ENCODE results near the gene MAN1B1. TPM values are rescaled to one million over a fixed set of nuclear protein-coding genes. Genes with fewer than 3 reads are reported as not detected.

MAN1B1 gene
- polyA plus RNA-seq, 1 donor (not counting 4 experiments of a cell fraction or from before 2014, with no cell fraction given): 34.3 TPM

GRCh38 chr9:137128862-137129455 is 42.2 kb downstream of the MAN1B1 start:
- Histone ChIP-seq H3K4me2 (ENCODE audit: control insufficient read depth, extremely low read depth, insufficient read depth, low read depth, low read length) (peak overlapping the region; percentile 92), H3K4me1 (ENCODE audit: control insufficient read depth, extremely low read depth, insufficient read depth, low read length) (peaks cover 15% of the 10 kb centered on the region), H3K79me2 (ENCODE audit: control insufficient read depth, insufficient read depth, low read length) (peaks cover 31% of the 10 kb centered on the region), H2AFZ (ENCODE audit: control insufficient read depth, low read length) (peak overlapping the region; percentile 94), H3K4me3 (ENCODE audit: control insufficient read depth in 2 of 3, extremely low read depth in 1 of 3, insufficient read depth in 2 of 3, low read depth in 1 of 3, low read length in 3 of 3) (peak overlapping the region; percentile 57 to 88 (median 86)), H3K9ac (ENCODE audit: control insufficient read depth, extremely low read depth, insufficient read depth, low read length) (peak overlapping the region; percentile 80), H3K27ac (ENCODE audit: control insufficient read depth, insufficient read depth, low read length) (peak overlapping the region; percentile 56), H3K36me3 (ENCODE audit: control insufficient read depth in 2 of 2, extremely low read depth in 1 of 2, insufficient read depth in 2 of 2, low read length in 2 of 2) (no peaks in the 10 kb centered on the region), H3K9me1 (ENCODE audit: control insufficient read depth, extremely low read depth, insufficient read depth, low read length) (no peaks in the 10 kb centered on the region), H3K9me3 (ENCODE audit: control insufficient read depth, low read depth, low read length) (no peaks in the 10 kb centered on the region), H3K27me3 (ENCODE audit: control insufficient read depth, extremely low read depth, insufficient read depth, low read length) (no peaks in the 10 kb centered on the region), H4K20me1 (ENCODE audit: control insufficient read depth, extremely low read depth, insufficient read depth, low read length) (no peaks in the 10 kb centered on the region)
- FAIRE-seq (no peak), DNase-seq (ENCODE audit: low read depth, low spot score) (no peak)
- dilution Hi-C loops (cut with MboI; ENCODE audit: extremely low pct_ligation_motif_present, low sequenced_read_pairs): no loop called here
- TF ChIP-seq EZH2 (IDR thresholded peaks at IDR 0.05; ENCODE audit: low read length): no peak
- TF ChIP-seq, protein P1, sequence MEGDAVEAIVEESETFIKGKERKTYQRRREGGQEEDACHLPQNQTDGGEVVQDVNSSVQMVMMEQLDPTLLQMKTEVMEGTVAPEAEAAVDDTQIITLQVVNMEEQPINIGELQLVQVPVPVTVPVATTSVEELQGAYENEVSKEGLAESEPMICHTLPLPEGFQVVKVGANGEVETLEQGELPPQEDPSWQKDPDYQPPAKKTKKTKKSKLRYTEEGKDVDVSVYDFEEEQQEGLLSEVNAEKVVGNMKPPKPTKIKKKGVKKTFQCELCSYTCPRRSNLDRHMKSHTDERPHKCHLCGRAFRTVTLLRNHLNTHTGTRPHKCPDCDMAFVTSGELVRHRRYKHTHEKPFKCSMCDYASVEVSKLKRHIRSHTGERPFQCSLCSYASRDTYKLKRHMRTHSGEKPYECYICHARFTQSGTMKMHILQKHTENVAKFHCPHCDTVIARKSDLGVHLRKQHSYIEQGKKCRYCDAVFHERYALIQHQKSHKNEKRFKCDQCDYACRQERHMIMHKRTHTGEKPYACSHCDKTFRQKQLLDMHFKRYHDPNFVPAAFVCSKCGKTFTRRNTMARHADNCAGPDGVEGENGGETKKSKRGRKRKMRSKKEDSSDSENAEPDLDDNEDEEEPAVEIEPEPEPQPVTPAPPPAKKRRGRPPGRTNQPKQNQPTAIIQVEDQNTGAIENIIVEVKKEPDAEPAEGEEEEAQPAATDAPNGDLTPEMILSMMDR (optimal IDR thresholded peaks at IDR 0.05 in 1 of 3, IDR thresholded peaks at IDR 0.05 in 1 of 3, conservative IDR thresholded peaks at IDR 0.05 in 1 of 3; ENCODE audit: extremely low read depth in 1 of 3, insufficient read depth in 2 of 3, low read length in 3 of 3): no peak

GRCh38 chr9:137129456-137130175 is 42.8 kb downstream of the MAN1B1 start:
- H3K4me1 ChIP-seq (ENCODE audit: control insufficient read depth, extremely low read depth, insufficient read depth, low read length): peaks cover 15% of the 10 kb centered on the region
- peaks cover 28% of the 10 kb centered on the region for H3K79me2 ChIP-seq (ENCODE audit: control insufficient read depth, insufficient read depth, low read length)
- dilution Hi-C loops (cut with MboI; ENCODE audit: extremely low pct_ligation_motif_present, low sequenced_read_pairs): no loop called here
- H3K27ac ChIP-seq (ENCODE audit: control insufficient read depth, insufficient read depth, low read length): peak overlapping the region; percentile 56
- H3K4me2 ChIP-seq (ENCODE audit: control insufficient read depth, extremely low read depth, insufficient read depth, low read depth, low read length): peak overlapping the region; percentile 92
- peak overlapping the region; percentile 94 for H2AFZ ChIP-seq (ENCODE audit: control insufficient read depth, low read length)
- FAIRE-seq (no peak), DNase-seq (ENCODE audit: low read depth, low spot score) (peak; percentile 42)
- H3K9me1 ChIP-seq (ENCODE audit: control insufficient read depth, extremely low read depth, insufficient read depth, low read length): no peaks in the 10 kb centered on the region
- H3K36me3 ChIP-seq (ENCODE audit: control insufficient read depth in 2 of 2, extremely low read depth in 1 of 2, insufficient read depth in 2 of 2, low read length in 2 of 2): no peaks in the 10 kb centered on the region
- H3K9me3 ChIP-seq (ENCODE audit: control insufficient read depth, low read depth, low read length): no peaks in the 10 kb centered on the region
- H3K9ac ChIP-seq (ENCODE audit: control insufficient read depth, extremely low read depth, insufficient read depth, low read length): peak overlapping the region; percentile 80
- no peaks in the 10 kb centered on the region for H3K27me3 ChIP-seq (ENCODE audit: control insufficient read depth, extremely low read depth, insufficient read depth, low read length)
- TF ChIP-seq, protein P1 (optimal IDR thresholded peaks at IDR 0.05 in 1 of 3, IDR thresholded peaks at IDR 0.05 in 1 of 3, conservative IDR thresholded peaks at IDR 0.05 in 1 of 3; ENCODE audit: extremely low read depth in 1 of 3, insufficient read depth in 2 of 3, low read length in 3 of 3): no peak
- TF ChIP-seq EZH2 (IDR thresholded peaks at IDR 0.05; ENCODE audit: low read length): no peak
- H4K20me1 ChIP-seq (ENCODE audit: control insufficient read depth, extremely low read depth, insufficient read depth, low read length): no peaks in the 10 kb centered on the region
- H3K4me3 ChIP-seq (ENCODE audit: control insufficient read depth in 2 of 3, extremely low read depth in 1 of 3, insufficient read depth in 2 of 3, low read depth in 1 of 3, low read length in 3 of 3): peak overlapping the region; percentile 57 to 88 (median 86)

Data from keratinocyte (primary cell).